Measurements from ENCODE around the gene RUNX1. TPM values are rescaled to one million over a fixed set of nuclear protein-coding genes. Genes with fewer than 3 reads are reported as not detected.

The RUNX1 gene
- total and polyA plus RNA-seq, 2 of the 13 experiments (the other 11 are each of a cell fraction or from before 2014, with no cell fraction given) = 5.4 to 6.4 TPM

DNA sequence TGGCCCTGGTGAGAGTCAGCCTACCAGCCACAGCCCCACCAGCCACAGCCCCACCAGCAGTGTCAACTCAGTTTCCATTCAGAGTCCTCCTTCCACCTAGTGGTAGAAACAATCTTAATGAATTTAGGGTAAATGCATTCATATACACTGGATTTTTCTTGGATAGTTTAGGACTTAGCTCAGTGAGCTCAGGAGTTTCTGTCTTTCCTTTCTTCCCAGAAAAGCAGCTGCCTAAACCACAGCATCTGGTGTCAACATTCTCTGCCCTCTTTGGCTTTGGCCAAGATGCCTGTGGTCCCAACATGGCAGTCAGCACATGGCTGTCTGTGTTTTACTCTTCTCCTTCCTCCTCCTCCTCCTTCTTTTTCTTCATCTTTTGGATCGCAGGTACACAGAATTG is 286.3 kb downstream of the RUNX1 start:
- no peak for TF ChIP-seq HNRNPUL1 (IDR thresholded peaks at IDR 0.05; ENCODE audit: low read depth, low read length)
- TF ChIP-seq RBAK (CRISPR knock-in tag; IDR thresholded peaks at IDR 0.05) = no peak
- no peak for TF ChIP-seq CENPT (CRISPR knock-in tag; IDR thresholded peaks at IDR 0.05; ENCODE audit: low read depth)
- no peak for TF ChIP-seq ZNF143 (CRISPR knock-in tag; IDR thresholded peaks at IDR 0.05)
- ATAC-seq = no peak
- no peaks in the 10 kb centered on the region for H3K79me2 ChIP-seq (ENCODE audit: insufficient read depth, low read length)
- ChIA-PET POLR2A (interaction anchor here (1.0 kb wide), 1 partner anchor 74 kb away, joined by 3 read pairs; no protein-coding TSS in a partner anchor), CTCF (ENCODE audit: low intra/inter-chr PET ratio, low total read pairs) (no interaction called here)
- BruUV-seq (replicated peaks) = no TSS peak
- 87% methylated on average over 1 of the region's 1 CpG for WGBS (ENCODE audit: low lambda C conversion rate)
- no peak for DNase-seq (ENCODE audit: low spot score)
- H3K4me3 ChIP-seq (replicated peaks in 1 of 3; ENCODE audit: insufficient read depth in 1 of 3, low read depth in 2 of 3, low read length in 3 of 3) = no peak overlapping the region
- no peak overlapping the region for H3K9ac ChIP-seq (ENCODE audit: insufficient read depth, low read depth, low read length)
- FAIRE-seq = no peak
- no peaks in the 10 kb centered on the region for H3K36me3 ChIP-seq (replicated peaks in 1 of 2; ENCODE audit: control insufficient read depth in 1 of 2, insufficient read depth in 2 of 2, low read length in 2 of 2)
- no peaks in the 10 kb centered on the region for H3K27me3 ChIP-seq (ENCODE audit: control insufficient read depth in 1 of 2, insufficient read depth in 2 of 2, low read length in 2 of 2)
- no peaks in the 10 kb centered on the region for H4K20me1 ChIP-seq (ENCODE audit: insufficient read depth, low read length)
- intact Hi-C loops (cut with micrococcal nuclease; ENCODE audit: unreplicated experiment) (no loop called here), in situ Hi-C loops (cut with HindIII; ENCODE audit: extremely low pct_ligation_motif_present, low pct_unique_long_range_greater_than_20kb) (no loop called here)
- no peak overlapping the region for H3K27ac ChIP-seq (ENCODE audit: extremely low read length, insufficient read depth, low read length)
- no peak overlapping the region for H3K4me2 ChIP-seq (ENCODE audit: low read depth, low read length)
- H3K4me1 ChIP-seq (ENCODE audit: insufficient read depth, low read length) = peaks cover 12% of the 10 kb centered on the region
- H2AFZ ChIP-seq (ENCODE audit: low read length) = no peak overlapping the region
- no peaks in the 10 kb centered on the region for H3K9me3 ChIP-seq (ENCODE audit: low read length)

GRCh38 chr21:34761758-34762330 is 287.3 kb downstream of the RUNX1 start:
- no peaks in the 10 kb centered on the region for H4K20me1 ChIP-seq (ENCODE audit: insufficient read depth, low read length)
- intact Hi-C loops (cut with micrococcal nuclease; ENCODE audit: unreplicated experiment) = no loop called here
- H3K36me3 ChIP-seq (replicated peaks in 1 of 2; ENCODE audit: control insufficient read depth in 1 of 2, insufficient read depth in 2 of 2, low read length in 2 of 2) = no peaks in the 10 kb centered on the region
- H3K9ac ChIP-seq (ENCODE audit: insufficient read depth, low read depth, low read length) = no peak overlapping the region
- H3K4me1 ChIP-seq (ENCODE audit: insufficient read depth, low read length) = peaks cover 12% of the 10 kb centered on the region
- no peaks in the 10 kb centered on the region for H3K27me3 ChIP-seq (ENCODE audit: control insufficient read depth in 1 of 2, insufficient read depth in 2 of 2, low read length in 2 of 2)
- POLR2A ChIA-PET = interaction anchor here (1.4 kb wide), 1 partner anchor 56 kb away, joined by 5 read pairs; no protein-coding TSS in a partner anchor
- DNase-seq (ENCODE audit: low spot score) (no peak), FAIRE-seq (no peak), ATAC-seq (no peak)
- in situ Hi-C loops (cut with HindIII; ENCODE audit: extremely low pct_ligation_motif_present, low pct_unique_long_range_greater_than_20kb) = no loop called here
- CTCF ChIA-PET (ENCODE audit: low intra/inter-chr PET ratio, low total read pairs) = no interaction called here
- H3K4me2 ChIP-seq (ENCODE audit: low read depth, low read length) = no peak overlapping the region
- no peaks in the 10 kb centered on the region for H3K9me3 ChIP-seq (ENCODE audit: low read length)
- WGBS (ENCODE audit: low lambda C conversion rate) = 94% methylated on average over 2 of the region's 2 CpGs
- H2AFZ ChIP-seq (ENCODE audit: low read length) = no peak overlapping the region
- no peak overlapping the region for H3K4me3 ChIP-seq (replicated peaks in 1 of 3; ENCODE audit: insufficient read depth in 1 of 3, low read depth in 2 of 3, low read length in 3 of 3)
- no TSS peak for BruUV-seq (replicated peaks)
- H3K79me2 ChIP-seq (ENCODE audit: insufficient read depth, low read length) = no peaks in the 10 kb centered on the region
- no peak overlapping the region for H3K27ac ChIP-seq (ENCODE audit: extremely low read length, insufficient read depth, low read length)
- TF ChIP-seq MAFF (IDR thresholded peaks at IDR 0.05; ENCODE audit: low read depth, low read length) = peak; percentile 39; the same call in 1 of the 2 replicates
- TF ChIP-seq ZNF720 (CRISPR knock-in tag; IDR thresholded peaks at IDR 0.05) = no peak
- TF ChIP-seq KDM5B (CRISPR knock-in tag; IDR thresholded peaks at IDR 0.05; ENCODE audit: borderline replicate concordance) = no peak
- peak; percentile 45 to 73; a peak in 3 of 4 replicates for TF ChIP-seq MAFK (conservative IDR thresholded peaks at IDR 0.05 in 1 of 2, IDR thresholded peaks at IDR 0.05 in 1 of 2; ENCODE audit: low read length in 2 of 2)
- no peak for TF ChIP-seq MNT (IDR thresholded peaks at IDR 0.05)
- TF ChIP-seq SRSF1 (optimal IDR thresholded peaks at IDR 0.05; ENCODE audit: low read depth, low read length) = no peak

Data from HepG2 (cell line).